ENCODE measurements around the gene ARHGEF3.
"Not testable (repeated sequence)": the region's sequence is repeated elsewhere in the genome, so short reads cannot be mapped to it uniquely, and the experiment has no call there.

Gene ARHGEF3

GRCh38 chr3:56761023-56761422, 40.7 kb downstream of the ARHGEF3 start:
- TF ChIP-seq CTBP1 (IDR thresholded peaks at IDR 0.05; ENCODE audit: borderline replicate concordance) (no peak), ELF4 (IDR thresholded peaks at IDR 0.05) (no peak), SP1 (IDR thresholded peaks at IDR 0.05) (no peak), FOXA1 (IDR thresholded peaks at IDR 0.05) (no peak), LEF1 (IDR thresholded peaks at IDR 0.05; ENCODE audit: borderline replicate concordance) (no peak), SUZ12 (IDR thresholded peaks at IDR 0.05) (no peak), L3MBTL2 (conservative IDR thresholded peaks at IDR 0.05) (no peak), ARNT (IDR thresholded peaks at IDR 0.05) (no peak), TARDBP (IDR thresholded peaks at IDR 0.05) (no peak), FOXK2 (IDR thresholded peaks at IDR 0.05) (no peak), BHLHE40 (IDR thresholded peaks at IDR 0.05; ENCODE audit: borderline replicate concordance) (no peak), FOXM1 (IDR thresholded peaks at IDR 0.05; ENCODE audit: borderline replicate concordance) (no peak), PKNOX1 (IDR thresholded peaks at IDR 0.05) (no peak), HDGF (IDR thresholded peaks at IDR 0.05; ENCODE audit: borderline replicate concordance) (no peak), ZNF384 (IDR thresholded peaks at IDR 0.05) (no peak), NFRKB (IDR thresholded peaks at IDR 0.05) (no peak)
- no peak for DNase-seq (ENCODE audit: extremely low spot score)
- ChIA-PET CTCF (no interaction called here), POLR2A (no interaction called here)

DNA sequence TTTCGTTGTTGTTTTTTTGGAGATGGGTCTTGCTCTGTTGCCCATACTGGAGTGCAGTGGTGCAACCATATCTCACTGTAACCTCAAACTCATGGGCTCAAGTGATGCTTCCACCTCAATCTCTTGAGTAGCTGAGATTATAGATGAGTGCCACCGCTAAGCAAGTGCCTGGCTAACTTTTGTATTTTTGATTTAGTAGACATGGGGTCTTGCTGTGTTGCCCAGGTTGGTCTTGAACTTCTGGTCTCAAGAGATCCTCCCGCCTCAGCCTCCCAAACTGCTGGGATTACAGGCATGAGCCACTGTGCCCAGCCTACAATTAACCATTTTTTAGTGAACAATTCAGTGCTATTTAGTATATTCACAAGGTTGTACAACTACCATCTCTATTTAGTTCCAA, 42.2 kb downstream of the ARHGEF3 start:
- no peak for DNase-seq (ENCODE audit: extremely low spot score)
- TF ChIP-seq SUZ12 (IDR thresholded peaks at IDR 0.05) (no peak), TARDBP (IDR thresholded peaks at IDR 0.05) (no peak), NFRKB (IDR thresholded peaks at IDR 0.05) (no peak), SP1 (IDR thresholded peaks at IDR 0.05) (no peak), BHLHE40 (IDR thresholded peaks at IDR 0.05; ENCODE audit: borderline replicate concordance) (no peak), FOXK2 (IDR thresholded peaks at IDR 0.05) (no peak), LEF1 (IDR thresholded peaks at IDR 0.05; ENCODE audit: borderline replicate concordance) (no peak), CTBP1 (IDR thresholded peaks at IDR 0.05; ENCODE audit: borderline replicate concordance) (no peak), ELF4 (IDR thresholded peaks at IDR 0.05) (no peak), FOXA1 (IDR thresholded peaks at IDR 0.05) (no peak), HDGF (IDR thresholded peaks at IDR 0.05; ENCODE audit: borderline replicate concordance) (no peak), L3MBTL2 (conservative IDR thresholded peaks at IDR 0.05) (no peak), PKNOX1 (IDR thresholded peaks at IDR 0.05) (no peak), ZNF384 (IDR thresholded peaks at IDR 0.05) (no peak), ARNT (IDR thresholded peaks at IDR 0.05) (no peak)
- CTCF ChIA-PET, result no interaction called here
- POLR2A ChIA-PET, result interaction anchor here (0.9 kb wide), 1 partner anchor 46 kb away, joined by 3 read pairs; no protein-coding TSS in a partner anchor

GRCh38 chr3:56758539-56758981, 43.2 kb downstream of the ARHGEF3 start:
- POLR2A ChIA-PET, result no interaction called here
- TF ChIP-seq HDGF (IDR thresholded peaks at IDR 0.05; ENCODE audit: borderline replicate concordance) (no peak), SUZ12 (IDR thresholded peaks at IDR 0.05) (no peak), FOXA1 (IDR thresholded peaks at IDR 0.05) (no peak), PKNOX1 (IDR thresholded peaks at IDR 0.05) (no peak), ARNT (IDR thresholded peaks at IDR 0.05) (no peak), LEF1 (IDR thresholded peaks at IDR 0.05; ENCODE audit: borderline replicate concordance) (no peak), ELF4 (IDR thresholded peaks at IDR 0.05) (no peak), BHLHE40 (IDR thresholded peaks at IDR 0.05; ENCODE audit: borderline replicate concordance) (no peak), NFRKB (IDR thresholded peaks at IDR 0.05) (no peak), CTBP1 (IDR thresholded peaks at IDR 0.05; ENCODE audit: borderline replicate concordance) (no peak), TARDBP (IDR thresholded peaks at IDR 0.05) (no peak), L3MBTL2 (conservative IDR thresholded peaks at IDR 0.05) (no peak), FOXM1 (IDR thresholded peaks at IDR 0.05; ENCODE audit: borderline replicate concordance) (no peak)
- CTCF ChIA-PET, result no interaction called here
- no peak for DNase-seq (ENCODE audit: extremely low spot score)

DNA sequence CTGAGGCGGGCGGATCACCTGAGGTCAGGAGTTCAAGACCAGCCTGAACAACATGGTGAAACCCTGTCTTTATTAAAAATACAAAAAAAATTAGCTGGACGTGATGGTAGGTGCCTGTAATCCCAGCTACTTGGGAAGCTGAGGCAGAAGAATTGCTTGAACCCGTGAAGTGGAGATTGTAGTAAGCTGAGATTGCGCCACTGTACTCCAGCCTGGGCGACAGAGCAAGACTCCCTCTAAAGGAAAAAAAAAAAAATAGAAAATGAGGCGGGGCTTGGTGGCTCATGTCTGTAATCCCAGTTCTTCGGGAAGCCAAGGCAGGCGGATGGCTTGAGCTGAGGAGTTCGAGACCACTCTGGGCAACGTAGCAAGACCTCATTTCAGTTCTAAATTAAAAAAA, 43.7 kb downstream of the ARHGEF3 start:
- POLR2A ChIA-PET; CTCF ChIA-PET; DNase-seq (ENCODE audit: extremely low spot score): not testable (repeated sequence)

DNA sequence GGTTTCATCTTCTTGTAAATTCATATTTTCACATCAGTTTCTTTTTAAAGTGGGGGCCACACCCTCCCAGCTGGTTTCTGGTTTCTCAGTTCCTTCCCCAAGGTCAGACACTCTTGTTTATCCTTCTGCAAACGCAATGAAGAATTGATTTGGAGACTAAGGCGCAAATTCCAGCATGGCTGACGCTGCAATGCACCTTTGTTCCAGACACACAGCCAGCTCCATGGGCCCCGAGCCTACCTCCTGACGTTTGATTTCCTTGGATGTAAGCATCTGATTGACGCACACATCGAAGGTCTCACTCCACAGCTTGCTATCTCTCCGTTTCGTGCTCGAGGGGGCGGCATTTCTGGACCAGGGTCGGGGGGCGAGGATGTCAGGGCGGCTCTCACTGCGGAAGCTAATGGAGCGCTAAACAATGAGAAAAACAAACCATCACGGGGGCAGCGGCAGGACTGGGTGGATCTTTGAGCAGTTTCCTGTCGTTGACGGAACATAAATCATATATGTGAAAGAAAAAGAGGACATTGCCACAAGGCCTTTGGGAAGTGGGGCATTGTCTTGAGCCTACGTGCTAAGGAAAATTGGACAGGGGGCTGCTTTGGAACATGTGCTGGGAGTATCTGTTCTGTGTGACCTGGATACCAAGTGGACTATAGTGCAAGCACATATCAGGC, 46.9 kb downstream of the ARHGEF3 start:
- no peak for DNase-seq (ENCODE audit: extremely low spot score)
- POLR2A ChIA-PET, result no interaction called here
- TF ChIP-seq ELF4 (IDR thresholded peaks at IDR 0.05) (no peak), PKNOX1 (IDR thresholded peaks at IDR 0.05) (no peak), SP1 (IDR thresholded peaks at IDR 0.05) (no peak), CTBP1 (IDR thresholded peaks at IDR 0.05; ENCODE audit: borderline replicate concordance) (no peak), L3MBTL2 (conservative IDR thresholded peaks at IDR 0.05) (no peak), FOXA1 (IDR thresholded peaks at IDR 0.05) (no peak), ZNF384 (IDR thresholded peaks at IDR 0.05) (no peak), BHLHE40 (IDR thresholded peaks at IDR 0.05; ENCODE audit: borderline replicate concordance) (no peak), SUZ12 (IDR thresholded peaks at IDR 0.05) (no peak), HDGF (IDR thresholded peaks at IDR 0.05; ENCODE audit: borderline replicate concordance) (no peak), LEF1 (IDR thresholded peaks at IDR 0.05; ENCODE audit: borderline replicate concordance) (no peak)
- CTCF ChIA-PET, result no interaction called here
